ENCODE data around the gene VSIR. TPM values are rescaled to one million over a fixed set of nuclear protein-coding genes. Genes with fewer than 3 reads are reported as not detected.

Gene VSIR
- total RNA-seq, 1 donor from 2014 or later = 2.9 TPM

GRCh38 chr10:71765906-71766716 lies 7.2 kb downstream of the VSIR start:
- H3K27ac Mint-ChIP-seq (ENCODE audit: unreplicated experiment) = peak overlapping the region; percentile 89
- no peak overlapping the region for H3K9ac ChIP-seq (ENCODE audit: low read length)
- peaks cover 25% of the 10 kb centered on the region for H3K4me1 Mint-ChIP-seq (ENCODE audit: low read depth, unreplicated experiment)
- no peak overlapping the region for H3K4me2 ChIP-seq (ENCODE audit: low read length)
- DNase-seq (ENCODE audit: low read depth) (no peak), FAIRE-seq (no peak)
- H3K9me3 ChIP-seq (ENCODE audit: insufficient read depth, low read depth, low read length) = no peaks in the 10 kb centered on the region
- no peaks in the 10 kb centered on the region for H3K27me3 ChIP-seq (ENCODE audit: insufficient read depth, low read length)
- H3K4me1 ChIP-seq (ENCODE audit: insufficient read depth, low read length) = peaks cover 33% of the 10 kb centered on the region
- no peak overlapping the region for H2AFZ ChIP-seq (ENCODE audit: low read depth, low read length)
- TF ChIP-seq, protein P1, sequence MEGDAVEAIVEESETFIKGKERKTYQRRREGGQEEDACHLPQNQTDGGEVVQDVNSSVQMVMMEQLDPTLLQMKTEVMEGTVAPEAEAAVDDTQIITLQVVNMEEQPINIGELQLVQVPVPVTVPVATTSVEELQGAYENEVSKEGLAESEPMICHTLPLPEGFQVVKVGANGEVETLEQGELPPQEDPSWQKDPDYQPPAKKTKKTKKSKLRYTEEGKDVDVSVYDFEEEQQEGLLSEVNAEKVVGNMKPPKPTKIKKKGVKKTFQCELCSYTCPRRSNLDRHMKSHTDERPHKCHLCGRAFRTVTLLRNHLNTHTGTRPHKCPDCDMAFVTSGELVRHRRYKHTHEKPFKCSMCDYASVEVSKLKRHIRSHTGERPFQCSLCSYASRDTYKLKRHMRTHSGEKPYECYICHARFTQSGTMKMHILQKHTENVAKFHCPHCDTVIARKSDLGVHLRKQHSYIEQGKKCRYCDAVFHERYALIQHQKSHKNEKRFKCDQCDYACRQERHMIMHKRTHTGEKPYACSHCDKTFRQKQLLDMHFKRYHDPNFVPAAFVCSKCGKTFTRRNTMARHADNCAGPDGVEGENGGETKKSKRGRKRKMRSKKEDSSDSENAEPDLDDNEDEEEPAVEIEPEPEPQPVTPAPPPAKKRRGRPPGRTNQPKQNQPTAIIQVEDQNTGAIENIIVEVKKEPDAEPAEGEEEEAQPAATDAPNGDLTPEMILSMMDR (IDR thresholded peaks at IDR 0.05; ENCODE audit: insufficient read depth, low read depth, low read length) = no peak
- TF ChIP-seq EZH2 (IDR thresholded peaks at IDR 0.05; ENCODE audit: insufficient read depth, low read length) = no peak
- H3K79me2 ChIP-seq (ENCODE audit: insufficient read depth, low read length) = no peaks in the 10 kb centered on the region
- no peaks in the 10 kb centered on the region for H3K36me3 ChIP-seq (ENCODE audit: insufficient read depth, low read length)
- H3K27ac ChIP-seq (ENCODE audit: low read depth, low read length) = peak overlapping the region; percentile 51
- no peaks in the 10 kb centered on the region for H3K36me3 Mint-ChIP-seq (ENCODE audit: low read depth, unreplicated experiment)
- no peak overlapping the region for H3K4me3 ChIP-seq (ENCODE audit: insufficient read depth, low read depth, low read length)
- H3K27me3 Mint-ChIP-seq (ENCODE audit: low read depth, unreplicated experiment) = peaks cover 26% of the 10 kb centered on the region
- H4K20me1 ChIP-seq (ENCODE audit: insufficient read depth, low read length) = no peaks in the 10 kb centered on the region
- no peaks in the 10 kb centered on the region for H3K9me3 Mint-ChIP-seq (ENCODE audit: unreplicated experiment)
- H3K4me3 Mint-ChIP-seq (ENCODE audit: unreplicated experiment) = no peak overlapping the region

- peaks cover 28% of the 10 kb centered on the region for H3K27me3 Mint-ChIP-seq (ENCODE audit: low read depth, unreplicated experiment)
- peaks cover 24% of the 10 kb centered on the region for H3K4me1 Mint-ChIP-seq (ENCODE audit: low read depth, unreplicated experiment)
- no peak overlapping the region for H2AFZ ChIP-seq (ENCODE audit: low read depth, low read length)
- H3K27ac Mint-ChIP-seq (ENCODE audit: unreplicated experiment) = peak overlapping the region; percentile 53
- no peak overlapping the region for H3K4me2 ChIP-seq (ENCODE audit: low read length)
- TF ChIP-seq, protein P1 (IDR thresholded peaks at IDR 0.05; ENCODE audit: insufficient read depth, low read depth, low read length) = no peak
- TF ChIP-seq EZH2 (IDR thresholded peaks at IDR 0.05; ENCODE audit: insufficient read depth, low read length) = no peak
- no peak overlapping the region for H3K9ac ChIP-seq (ENCODE audit: low read length)
- no peaks in the 10 kb centered on the region for H3K36me3 Mint-ChIP-seq (ENCODE audit: low read depth, unreplicated experiment)
- H4K20me1 ChIP-seq (ENCODE audit: insufficient read depth, low read length) = no peaks in the 10 kb centered on the region
- H3K9me3 ChIP-seq (ENCODE audit: insufficient read depth, low read depth, low read length) = no peaks in the 10 kb centered on the region
- FAIRE-seq (no peak), DNase-seq (ENCODE audit: low read depth) (peak; percentile 47)
- no peaks in the 10 kb centered on the region for H3K79me2 ChIP-seq (ENCODE audit: insufficient read depth, low read length)
- no peak overlapping the region for H3K4me3 ChIP-seq (ENCODE audit: insufficient read depth, low read depth, low read length)
- H3K9me3 Mint-ChIP-seq (ENCODE audit: unreplicated experiment) = no peaks in the 10 kb centered on the region
- H3K27me3 ChIP-seq (ENCODE audit: insufficient read depth, low read length) = no peaks in the 10 kb centered on the region
- H3K4me3 Mint-ChIP-seq (ENCODE audit: unreplicated experiment) = no peak overlapping the region
- no peaks in the 10 kb centered on the region for H3K36me3 ChIP-seq (ENCODE audit: insufficient read depth, low read length)
- H3K4me1 ChIP-seq (ENCODE audit: insufficient read depth, low read length) = peaks cover 33% of the 10 kb centered on the region
- no peak overlapping the region for H3K27ac ChIP-seq (ENCODE audit: low read depth, low read length)
Measured at GRCh38 chr10:71765176-71765904, 8.0 kb downstream of the VSIR start.

Data from astrocyte (in vitro differentiated cells and primary cell).